GM03348 (cell line): ENCODE results near the gene SLC8A1.

Source experiments
- DNase-seq: peaks from one replicate; pipeline ENCODE4 v3.0.0; 2012; ENCODE audit warnings: low spot score

SLC8A1 gene

GRCh38 chr2:40230707-40231432 is 221.0 kb downstream of the SLC8A1 start:
- peak; percentile 25 for DNase-seq

- DNase-seq: no peak
Measured at GRCh38 chr2:40230186-40230585, 221.7 kb downstream of the SLC8A1 start.

GRCh38 chr2:40228310-40228709 is 223.6 kb downstream of the SLC8A1 start:
- DNase-seq: no peak

GRCh38 chr2:40227210-40227609 is 224.7 kb downstream of the SLC8A1 start:
- no peak for DNase-seq

- DNase-seq: no peak
Measured at GRCh38 chr2:40226637-40227036, 225.3 kb downstream of the SLC8A1 start.

GRCh38 chr2:40225670-40226210 is 226.2 kb downstream of the SLC8A1 start:
- DNase-seq: no peak

GRCh38 chr2:40224318-40224717 is 227.6 kb downstream of the SLC8A1 start:
- no peak for DNase-seq

- peak; percentile 29 for DNase-seq
Measured at GRCh38 chr2:40220177-40220925, 231.5 kb downstream of the SLC8A1 start.

- no peak for DNase-seq
Measured at GRCh38 chr2:40219141-40219540, 232.7 kb downstream of the SLC8A1 start.

GRCh38 chr2:40218679-40219078 is 233.2 kb downstream of the SLC8A1 start:
- no peak for DNase-seq

GRCh38 chr2:40213619-40214018 is 238.3 kb downstream of the SLC8A1 start:
- no peak for DNase-seq

GRCh38 chr2:40213071-40213470 is 238.8 kb downstream of the SLC8A1 start:
- DNase-seq: peak; percentile 61

- DNase-seq: no peak
Measured at GRCh38 chr2:40210968-40211353, 240.9 kb downstream of the SLC8A1 start.

- DNase-seq: no peak
Measured at GRCh38 chr2:40210344-40210967, 241.4 kb downstream of the SLC8A1 start.

GRCh38 chr2:40209761-40210160 is 242.1 kb downstream of the SLC8A1 start:
- DNase-seq: no peak

GRCh38 chr2:40208463-40208862 is 243.4 kb downstream of the SLC8A1 start:
- no peak for DNase-seq

GRCh38 chr2:40204268-40204667 is 247.6 kb downstream of the SLC8A1 start:
- peak; percentile 20 for DNase-seq

- DNase-seq: peak; percentile 18
Measured at GRCh38 chr2:40202798-40203400, 249.0 kb downstream of the SLC8A1 start.

- no peak for DNase-seq
Measured at GRCh38 chr2:40201425-40201824, 250.5 kb downstream of the SLC8A1 start.

GRCh38 chr2:40200366-40200915 is 251.4 kb downstream of the SLC8A1 start:
- DNase-seq: peak; percentile 24

GRCh38 chr2:40199771-40200170 is 252.1 kb downstream of the SLC8A1 start:
- DNase-seq: peak; percentile 25

- DNase-seq: no peak
Measured at GRCh38 chr2:40197121-40197520, 254.8 kb downstream of the SLC8A1 start.
